OCI-LY7 (cell line): ENCODE results near the gene HLA-DMB. TPM values are rescaled to one million over a fixed set of nuclear protein-coding genes. Genes with fewer than 3 reads are reported as not detected.
A peak's percentile ranks its signal among the peaks of the same experiment; 100 is the strongest.

Experiments used
- BruUV-seq: library from RNA; stranded (reverse); fragments of 400-500 nt; replicated peaks from 2 replicates; lab custom pipeline; 2021; lab: Mats Ljungman, UMichigan
- CTCF ChIA-PET: fragments of 300-600 bp; sonication (Branson Sonifier 250); formaldehyde crosslinking; loops from one replicate; lab custom pipeline; 2022; ENCODE audit warnings: antibody characterized with exemption; ENCODE audit not compliant: unreplicated experiment; lab: Charles Lee
- POLR2A ChIA-PET: fragments of 300-600 bp; sonication (Branson Sonifier 250); formaldehyde crosslinking; loops from one replicate; lab custom pipeline; 2022; ENCODE audit warnings: antibody characterized with exemption; lab: Charles Lee
- DNase-seq: peaks from one replicate; pipeline ENCODE4 v3.0.0-alpha.2; 2015; ENCODE audit warnings: low spot score
- H2AFZ ChIP-seq: fragments of 200-600 bp; sonication (generic), shearing (Covaris generic); 2 replicates; pipeline ENCODE4 v1.6.1; 2014; ENCODE audit warnings: mild to moderate bottlenecking, antibody characterized with exemption, low read length, moderate library complexity
- H3K27ac ChIP-seq: fragments of 200-600 bp; sonication (generic); 2 replicates; pipeline ENCODE4 v1.5.1; 2014; ENCODE audit warnings: mixed run types, low read depth, mild to moderate bottlenecking, moderate library complexity, low read length, inconsistent platforms; ENCODE audit not compliant: poor library complexity, severe bottlenecking
- H3K36me3 ChIP-seq: fragments of 200-600 bp; sonication (generic); 2 replicates; pipeline ENCODE4 v1.6.1; 2014; ENCODE audit warnings: mild to moderate bottlenecking, antibody characterized with exemption, low read length, moderate library complexity, mixed read lengths; ENCODE audit not compliant: insufficient read depth
- H3K4me1 ChIP-seq: fragments of 200-600 bp; sonication (generic); 2 replicates; pipeline ENCODE4 v1.5.1; 2014; ENCODE audit warnings: mild to moderate bottlenecking, low read length; ENCODE audit not compliant: insufficient read depth, poor library complexity, severe bottlenecking
- H3K4me2 ChIP-seq: fragments of 200-600 bp; sonication (generic); 2 replicates; pipeline ENCODE4 v1.6.1; 2014; ENCODE audit warnings: mild to moderate bottlenecking, low read length
- H3K4me3 ChIP-seq: fragments of 200-600 bp; sonication (generic); 2 replicates; pipeline ENCODE4 v1.5.1; 2014; ENCODE audit warnings: mild to moderate bottlenecking, low read depth, low read length; ENCODE audit not compliant: poor library complexity, severe bottlenecking
- H3K79me2 ChIP-seq: fragments of 200-600 bp; sonication (generic); 2 replicates; pipeline ENCODE4 v1.6.1; 2016; ENCODE audit warnings: low read depth, mild to moderate bottlenecking, low read length, moderate library complexity, mixed read lengths; ENCODE audit not compliant: insufficient read depth
- H3K9me2 ChIP-seq: fragments of 200-600 bp; sonication (generic); 2 replicates; pipeline ENCODE4 v1.6.1; 2016; ENCODE audit warnings: mild to moderate bottlenecking, low read length, mixed read lengths; ENCODE audit not compliant: insufficient read depth
- H3K9me3 ChIP-seq: fragments of 200-600 bp; sonication (generic); 2 replicates; pipeline ENCODE4 v1.6.1; 2014; ENCODE audit warnings: mild to moderate bottlenecking, mixed run types, low read length, mixed read lengths
- H4K20me1 ChIP-seq: fragments of 200-600 bp; sonication (generic); 2 replicates; pipeline ENCODE4 v1.6.1; 2014; ENCODE audit warnings: mild to moderate bottlenecking, antibody characterized with exemption, low read length, moderate library complexity, mixed read lengths; ENCODE audit not compliant: insufficient read depth
- CTCF ChIP-seq: fragments of 200-600 bp; sonication (generic); conservative IDR thresholded peaks from 2 replicates; pipeline ENCODE4 v1.5.1; 2014; ENCODE audit warnings: mild to moderate bottlenecking, antibody characterized with exemption, low read length, moderate library complexity, mixed read lengths
- EZH2phosphoT487 ChIP-seq: fragments of 200-600 bp; sonication (generic); IDR thresholded peaks from 2 replicates; pipeline ENCODE4 v1.6.1; 2018; ENCODE audit warnings: low read depth, borderline replicate concordance, mild to moderate bottlenecking, mixed run types, antibody characterized with exemption, low read length, moderate library complexity, mixed read lengths
- intact Hi-C: fragments of 100-400 bp; cut with micrococcal nuclease; formaldehyde crosslinking; loops from one replicate; pipeline ENCODE4 v1.10.0; 2022; ENCODE audit not compliant: unreplicated experiment
- total RNA-seq, 2 experiments: library from RNA; depleted of rRNA in 1 of 2; stranded (reverse); fragments of >200 nt in 1 of 2; shearing (Covaris generic) in 1 of 2; gene quantifications; 2 replicates each; pipeline ENCODE4 v1.2.3, GENCODE V29; 2014 to 2022

Gene HLA-DMB
- total RNA-seq, 2 experiments from 2014 or later: 78.5 to 85.1 TPM

GRCh38 chr6:32954267-32954666 is 13.4 kb upstream of the HLA-DMB start:
- CTCF ChIA-PET: interaction anchor here (1.2 to 3.8 kb wide), 7 partner anchors 9 to 99 kb away, joined by 3 to 23 read pairs (median 6); no protein-coding TSS in a partner anchor
- intact Hi-C loops: no loop called here

DNA sequence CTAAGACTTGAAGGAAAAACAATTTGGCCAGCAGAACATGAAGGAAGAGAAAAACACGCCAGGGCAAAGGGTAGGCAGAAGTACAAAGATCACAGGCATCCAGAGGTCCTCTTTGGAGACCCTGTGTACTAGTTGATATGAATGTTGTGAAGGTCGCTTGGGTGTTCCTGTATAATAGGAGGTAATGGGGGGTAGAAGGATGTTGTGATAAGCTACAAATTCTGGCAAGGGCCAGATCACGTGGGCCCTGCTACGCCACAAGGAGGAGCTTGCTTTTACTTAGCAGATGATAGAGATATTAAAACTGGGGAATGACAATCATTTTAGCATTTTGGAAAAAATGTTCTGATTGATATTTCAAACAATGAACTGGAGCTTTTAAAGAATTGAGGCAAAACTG is 12.9 kb upstream of the HLA-DMB start:
- H4K20me1 ChIP-seq: no peaks in the 10 kb centered on the region
- CTCF ChIA-PET: interaction anchor here (1.5 to 3.8 kb wide), 5 partner anchors 9 to 31 kb away, joined by 5 to 23 read pairs (median 12); no protein-coding TSS in a partner anchor
- peak overlapping the region; percentile 91 for H3K4me2 ChIP-seq
- H2AFZ ChIP-seq: peak overlapping the region; percentile 33; the same call in 1 of the 2 replicates
- POLR2A ChIA-PET: interaction anchor here (0.7 to 7.6 kb wide), 13 partner anchors 9 to 108 kb away, joined by 3 to 203 read pairs (median 4); partner anchors contain the start of genes BRD2 and HLA-DMB
- no peak for DNase-seq
- peak overlapping the region; percentile 75 for H3K4me3 ChIP-seq
- no peaks in the 10 kb centered on the region for H3K9me2 ChIP-seq
- peaks cover 65% of the 10 kb centered on the region for H3K4me1 ChIP-seq
- TF ChIP-seq CTCF (no peak), EZH2phosphoT487 (no peak)
- BruUV-seq: no TSS peak
- peaks cover 41% of the 10 kb centered on the region for H3K79me2 ChIP-seq
- H3K36me3 ChIP-seq: peaks cover 19% of the 10 kb centered on the region
- peak overlapping the region; percentile 74 for H3K27ac ChIP-seq
- H3K9me3 ChIP-seq: no peaks in the 10 kb centered on the region
- intact Hi-C loops: loop anchor here (1.0 kb wide), 1 partner anchor 15 kb away; the partner anchor contains the start of gene BRD2

More at GRCh38 chr6:32954267-32954666, 13.4 kb upstream of the HLA-DMB start:
- Histone ChIP-seq H4K20me1 (no peaks in the 10 kb centered on the region), H3K27ac (peak overlapping the region; percentile 74), H3K4me3 (peak overlapping the region; percentile 75), H3K4me2 (peak overlapping the region; percentile 91), H3K36me3 (peaks cover 14% of the 10 kb centered on the region), H3K79me2 (peaks cover 36% of the 10 kb centered on the region), H3K9me2 (no peaks in the 10 kb centered on the region), H3K4me1 (peaks cover 60% of the 10 kb centered on the region), H2AFZ (peak overlapping the region; percentile 33; the same call in 1 of the 2 replicates), H3K9me3 (no peaks in the 10 kb centered on the region)
- TF ChIP-seq EZH2phosphoT487: no peak
- no peak for TF ChIP-seq CTCF
- no TSS peak for BruUV-seq
- POLR2A ChIA-PET: interaction anchor here (0.7 to 7.6 kb wide), 11 partner anchors 9 to 167 kb away, joined by 3 to 203 read pairs (median 9); partner anchors contain the start of genes BRD2 and HLA-DMB
- no peak for DNase-seq
